HG03565 (cell line): ENCODE results near the gene VPS41.
A peak's percentile ranks its signal among the peaks of the same experiment; 100 is the strongest.

ENCODE experiments used
- ATAC-seq: cut with Tn5 transposase; IDR thresholded peaks from one replicate; pipeline ENCODE4 v1.9.1; 2021; ENCODE audit warnings: mild to moderate bottlenecking, moderate library complexity; ENCODE audit not compliant: unreplicated experiment

Gene VPS41

DNA sequence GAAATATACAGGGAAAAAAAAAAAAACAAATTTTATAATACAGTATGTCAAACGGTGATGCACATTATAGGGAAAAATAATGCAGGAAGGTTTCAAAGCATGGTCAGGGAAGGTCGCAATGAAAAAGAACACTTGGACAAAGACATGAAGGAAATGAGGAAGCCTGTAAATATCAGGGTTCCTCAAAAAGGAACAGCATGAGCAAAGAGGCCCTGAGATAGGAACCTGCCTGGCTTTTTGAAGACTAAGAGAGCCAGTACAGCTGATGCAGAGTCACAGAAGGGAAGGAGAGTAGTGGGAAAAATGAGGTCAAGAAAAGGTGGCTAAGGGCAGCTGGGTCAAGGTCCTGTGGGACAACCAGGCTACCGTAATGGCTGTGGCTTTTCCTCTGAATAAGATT is 1.9 kb downstream of the VPS41 start:
- ATAC-seq: no peak

DNA sequence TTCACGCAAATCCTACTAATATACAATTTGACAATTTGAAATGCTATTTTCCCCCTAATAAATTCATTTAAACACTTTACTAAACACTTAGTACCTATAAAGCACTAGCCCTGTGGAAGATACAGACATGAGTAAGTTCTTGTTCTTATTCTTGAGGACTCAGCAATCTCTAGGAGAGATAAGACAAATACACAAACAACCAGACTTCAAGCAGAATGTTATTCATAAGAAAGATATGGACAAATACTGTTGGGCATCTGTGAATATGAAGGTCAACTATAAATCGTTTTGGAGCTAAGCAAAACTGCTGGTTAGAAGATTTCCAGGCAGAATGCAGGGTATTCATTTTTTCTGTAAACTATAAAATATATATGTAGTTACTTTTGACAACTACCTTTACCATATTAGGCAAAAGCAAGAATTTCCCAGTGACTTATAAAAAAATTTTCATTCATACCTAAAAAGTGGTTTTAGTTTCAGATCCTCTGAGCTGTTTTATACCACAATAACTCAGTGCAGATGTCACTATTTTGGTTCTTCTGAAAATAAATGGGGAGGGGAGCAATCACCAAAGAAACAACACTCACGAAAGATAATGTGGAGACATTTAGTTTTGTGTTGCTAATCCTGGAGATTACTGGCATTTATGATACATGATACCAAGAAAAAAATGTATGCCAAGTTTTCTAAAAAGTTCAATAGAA is 3.8 kb downstream of the VPS41 start:
- ATAC-seq: peak; percentile 54

DNA sequence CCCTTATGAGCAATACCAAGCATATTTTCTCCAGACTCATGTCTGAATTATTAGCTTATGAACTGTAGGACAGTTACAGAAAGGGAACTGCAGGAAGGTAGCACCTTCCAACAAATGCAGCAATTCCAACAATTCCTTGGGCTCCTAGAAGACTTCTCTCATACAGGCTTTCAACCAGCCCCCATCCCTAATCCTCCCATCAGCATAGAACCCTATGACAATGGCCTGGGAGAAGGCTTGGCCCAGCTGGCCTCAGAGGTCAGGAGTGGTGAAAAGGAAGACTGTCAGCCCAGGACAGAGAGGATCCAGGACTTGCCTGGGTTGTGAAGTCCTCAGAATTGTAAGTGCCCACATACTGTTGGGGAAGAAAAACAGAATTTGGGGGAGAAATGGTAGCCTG is 5.9 kb downstream of the VPS41 start:
- no peak for ATAC-seq

DNA sequence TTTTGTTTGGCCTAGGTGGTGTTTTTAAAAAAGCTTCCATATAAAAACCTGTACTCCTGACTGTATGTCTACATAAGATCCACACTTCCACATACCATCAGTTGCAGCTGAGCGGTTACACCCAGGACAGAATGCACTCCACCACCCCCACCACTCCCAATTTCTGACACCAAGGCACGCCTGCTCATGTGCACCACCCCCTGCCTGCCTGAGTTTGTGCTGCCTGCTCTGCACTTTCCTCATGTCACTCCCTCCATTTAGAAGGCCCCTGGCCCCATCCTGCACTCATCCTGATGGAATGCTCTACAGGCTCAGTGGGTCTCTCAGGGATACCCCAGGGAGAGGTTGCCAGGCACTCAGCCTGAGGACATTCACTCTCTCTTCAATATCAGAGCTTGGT is 6.5 kb downstream of the VPS41 start:
- no peak for ATAC-seq

DNA sequence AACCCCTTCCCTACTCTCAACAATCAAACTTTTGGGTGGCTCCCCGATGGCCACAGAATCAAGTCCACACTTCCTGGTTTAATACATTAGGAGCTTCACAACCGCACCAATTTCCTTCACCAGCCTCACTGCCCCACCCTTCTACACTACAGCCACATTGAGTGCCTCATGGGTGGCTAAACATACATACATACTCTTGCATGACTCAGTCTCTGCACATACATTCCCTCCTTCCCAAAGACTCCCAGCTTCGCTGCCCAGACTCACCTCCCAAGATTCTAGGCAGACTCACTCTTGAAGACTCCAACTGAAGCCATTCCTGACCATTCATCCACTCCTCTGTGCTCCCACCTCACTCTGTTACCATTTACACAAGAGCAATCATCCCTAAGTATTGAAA is 15.9 kb downstream of the VPS41 start:
- ATAC-seq: no peak

GRCh38 chr7:38890597-38890996 is 18.4 kb downstream of the VPS41 start:
- no peak for ATAC-seq

DNA sequence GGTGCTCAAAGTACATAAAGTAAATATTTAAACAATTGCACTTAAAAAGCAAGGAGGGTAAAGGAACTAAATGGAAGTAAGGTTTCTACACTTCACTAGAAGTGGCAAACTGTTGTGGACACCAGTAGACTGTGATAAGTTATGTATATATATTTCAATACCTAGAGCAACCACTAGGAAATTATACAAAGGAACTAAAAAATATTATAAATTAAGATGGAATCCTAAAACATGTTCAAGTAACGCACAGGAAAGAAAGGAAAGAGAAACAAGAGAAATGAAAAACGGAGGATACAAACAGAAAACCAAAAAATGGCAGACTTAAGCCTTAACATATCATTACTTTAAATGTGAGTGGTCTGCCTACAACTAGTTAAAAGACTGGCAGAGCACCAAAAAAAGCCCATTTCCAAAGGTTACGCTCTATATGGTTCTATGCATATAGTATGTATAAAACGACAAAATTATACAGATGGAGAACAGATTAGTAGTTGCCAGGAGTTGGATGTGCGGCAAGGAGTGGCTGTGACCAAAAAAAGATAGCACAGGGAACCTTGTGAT is 19.0 kb downstream of the VPS41 start:
- ATAC-seq: no peak

DNA sequence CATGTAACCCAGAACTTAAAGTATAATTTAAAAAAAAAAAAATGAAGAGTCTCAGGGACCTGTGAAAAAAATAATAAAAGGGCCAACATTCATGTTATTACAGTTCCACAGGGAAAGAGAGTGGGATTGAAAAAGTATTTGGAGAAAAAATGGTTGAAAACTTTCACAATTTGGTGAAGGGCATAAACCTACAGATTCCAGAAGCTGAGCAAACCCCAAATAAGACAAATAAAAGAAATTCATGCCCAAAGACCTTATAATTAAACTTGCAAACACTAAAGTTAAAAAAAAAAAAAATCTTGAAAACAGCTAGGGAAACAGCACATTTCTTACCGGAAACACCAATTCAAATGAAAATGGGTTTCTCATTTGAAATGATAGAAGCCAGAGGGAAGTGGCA is 19.9 kb downstream of the VPS41 start:
- no peak for ATAC-seq

DNA sequence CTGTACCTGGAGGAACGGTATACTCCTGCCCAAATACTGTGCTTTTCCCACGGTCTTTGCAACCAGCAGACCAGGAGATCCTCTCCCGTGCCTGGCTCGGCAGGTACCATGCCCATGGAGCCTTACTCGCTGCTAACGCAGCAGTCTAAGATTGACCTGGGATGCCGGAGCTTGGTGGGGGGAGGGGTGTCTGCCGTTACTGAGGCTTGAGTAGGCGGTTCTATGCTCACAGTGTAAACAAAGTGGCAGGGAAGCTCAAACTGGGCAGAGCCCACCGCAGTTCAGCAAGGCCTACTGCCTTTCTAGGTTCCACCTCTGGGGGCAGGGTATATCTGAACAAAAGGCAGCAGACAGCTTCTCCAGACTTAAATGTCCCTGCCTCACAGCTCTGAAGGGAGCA is 22.7 kb downstream of the VPS41 start:
- no peak for ATAC-seq

DNA sequence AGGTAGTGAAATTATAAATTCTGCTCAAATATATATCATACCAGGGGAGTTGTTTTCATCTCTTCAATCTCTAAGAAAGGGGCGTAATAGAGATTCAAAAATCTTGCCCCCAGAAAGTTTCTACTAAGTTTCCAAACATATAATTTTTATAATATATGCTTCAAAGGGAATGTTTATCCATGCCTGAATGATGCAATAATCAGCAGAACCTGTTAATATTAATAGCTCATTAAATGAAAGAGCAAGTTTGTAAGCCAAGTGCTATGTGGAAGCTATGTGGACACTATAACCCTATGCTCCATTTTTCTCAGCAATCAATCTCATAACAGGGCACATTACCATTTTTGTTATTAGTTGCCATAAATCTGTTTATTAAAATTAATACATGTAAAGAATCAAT is 25.3 kb downstream of the VPS41 start:
- ATAC-seq: no peak

GRCh38 chr7:38881947-38882684 is 26.9 kb downstream of the VPS41 start:
- no peak for ATAC-seq

GRCh38 chr7:38881015-38881414 is 28.0 kb downstream of the VPS41 start:
- no peak for ATAC-seq

GRCh38 chr7:38880454-38880853 is 28.5 kb downstream of the VPS41 start:
- no peak for ATAC-seq

DNA sequence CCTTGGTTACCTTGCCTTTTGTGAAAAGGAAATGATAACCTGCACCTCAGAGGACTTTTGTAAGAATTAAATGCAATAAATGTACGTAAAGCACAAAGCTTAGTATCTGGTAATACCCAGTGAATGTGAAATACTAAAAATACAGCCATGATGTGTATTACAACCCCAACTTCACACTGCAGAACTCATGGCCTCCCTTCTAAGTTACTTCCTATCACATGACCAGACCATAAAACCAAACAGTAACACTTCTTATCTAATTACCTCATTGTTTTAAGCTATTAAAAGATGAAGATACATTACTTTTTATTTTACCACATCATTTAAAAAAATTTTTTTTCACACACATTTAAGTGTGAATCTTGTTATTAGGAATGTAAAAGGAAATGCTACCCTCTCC is 29.0 kb downstream of the VPS41 start:
- no peak for ATAC-seq

DNA sequence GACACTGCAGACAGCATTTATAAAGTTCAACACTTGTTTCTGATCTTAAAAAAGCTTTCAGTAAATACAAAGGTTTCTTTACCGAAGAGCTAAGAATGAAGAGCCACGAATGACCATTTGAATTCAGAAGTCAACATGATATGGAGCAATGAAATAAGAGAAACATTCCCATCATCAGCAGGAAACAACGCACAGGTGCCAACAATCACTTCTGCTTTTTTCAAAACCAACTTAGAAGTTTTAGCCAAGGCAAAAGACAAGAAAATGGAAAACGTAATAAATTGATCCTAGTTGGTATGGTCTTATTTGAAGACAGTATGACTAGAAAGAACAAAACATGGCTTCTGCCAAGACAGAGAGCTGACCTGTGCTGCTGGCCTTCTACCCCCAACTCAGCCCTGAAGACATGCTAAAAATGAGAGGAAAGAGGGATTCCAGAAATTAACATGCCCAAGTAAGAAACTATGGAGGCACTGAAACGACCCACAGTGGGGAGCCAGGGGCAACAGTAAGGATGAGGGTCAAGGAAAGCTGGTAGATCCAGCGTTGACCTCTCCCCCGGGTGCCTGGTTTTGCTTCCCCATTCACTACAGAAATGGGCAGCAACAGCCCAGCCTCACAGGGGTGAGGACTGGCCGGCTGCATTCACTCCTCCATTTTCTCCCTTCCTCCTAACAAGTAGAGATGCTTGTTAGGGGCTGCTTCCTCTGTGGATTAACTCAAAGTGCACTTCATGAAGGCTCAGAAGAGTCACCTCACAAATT is 30.1 kb downstream of the VPS41 start:
- ATAC-seq: no peak

- ATAC-seq: no peak
These were observed 35.6 kb downstream of the VPS41 start for GRCh38 chr7:38873433-38873832.

DNA sequence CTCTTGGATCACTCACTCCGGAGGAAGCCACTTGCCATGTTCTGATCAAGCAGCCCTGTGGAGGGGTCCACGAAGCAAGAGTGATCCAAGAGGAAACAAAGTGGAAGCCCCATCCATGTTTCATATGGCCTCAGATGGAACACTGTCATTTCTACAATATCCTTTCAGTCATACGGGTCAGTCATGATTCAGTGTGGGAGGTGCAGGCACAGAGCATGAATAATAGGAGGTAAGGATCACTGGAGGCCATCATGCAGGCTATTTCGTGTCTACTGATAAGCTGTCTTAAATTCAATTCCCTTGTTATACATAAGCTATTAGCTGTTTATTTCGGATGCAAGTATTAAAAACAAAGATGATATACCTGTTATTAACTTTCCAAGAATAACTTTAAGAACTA is 36.8 kb downstream of the VPS41 start:
- ATAC-seq: no peak

DNA sequence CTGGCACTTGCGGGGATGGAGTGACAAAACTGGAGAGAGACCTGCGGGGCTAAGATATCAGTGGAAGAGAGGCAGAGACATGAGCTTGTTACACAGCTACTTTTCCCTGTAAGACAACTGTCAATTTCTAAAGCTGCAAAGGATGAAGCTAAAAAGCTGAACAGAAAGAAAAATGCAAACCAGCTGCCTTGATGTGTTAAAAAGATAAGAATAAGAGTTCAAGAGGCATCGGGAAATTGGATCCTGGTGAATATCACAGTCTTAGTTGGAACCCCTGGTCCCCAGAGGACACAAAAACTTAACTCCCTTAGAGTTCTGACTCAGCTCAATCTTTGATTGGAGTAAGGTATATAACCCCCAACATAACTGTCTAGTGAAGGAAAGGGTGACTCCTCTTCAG is 38.8 kb downstream of the VPS41 start:
- ATAC-seq: no peak

DNA sequence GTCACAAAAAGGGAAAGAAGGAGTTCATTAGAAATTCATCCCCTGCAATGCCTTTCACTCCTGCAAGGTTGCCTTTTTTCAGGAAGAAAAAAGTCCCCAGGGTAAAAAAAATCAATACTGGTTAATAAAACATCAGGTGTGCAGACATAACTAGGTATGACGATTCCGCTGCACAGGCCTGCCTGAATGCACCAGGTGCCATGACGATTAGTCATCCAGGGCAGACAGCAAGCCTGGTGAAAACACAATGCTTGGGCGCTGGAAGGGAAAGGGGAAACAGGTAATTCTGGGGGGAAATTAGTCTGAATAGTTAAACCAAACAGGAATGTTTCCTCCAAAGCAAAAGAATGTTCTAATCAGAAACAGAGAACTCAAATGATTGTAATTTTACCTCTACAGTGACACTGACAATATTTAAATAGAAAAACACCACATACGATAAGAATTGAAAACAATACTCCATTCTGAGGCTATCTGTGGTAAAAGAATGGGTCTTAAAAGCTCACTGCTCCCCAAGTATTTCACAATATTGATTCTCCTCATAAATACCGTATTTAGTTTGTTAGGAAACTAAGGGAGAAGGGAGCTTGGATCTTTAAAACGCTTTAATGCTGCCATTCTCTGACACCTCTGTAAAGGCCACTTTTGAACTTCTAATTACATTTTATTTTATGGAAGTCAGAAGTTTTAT is 45.2 kb downstream of the VPS41 start:
- ATAC-seq: no peak

GRCh38 chr7:38862666-38863065 is 46.3 kb downstream of the VPS41 start:
- no peak for ATAC-seq

GRCh38 chr7:38858259-38858884 is 50.6 kb downstream of the VPS41 start:
- no peak for ATAC-seq
